Lung microvascular endothelial cell (primary cell): Measurements from ENCODE around the gene PIK3C2B. TPM values are rescaled to one million over a fixed set of nuclear protein-coding genes. Genes with fewer than 3 reads are reported as not detected.
"Not testable (repeated sequence)": the region's sequence is repeated elsewhere in the genome, so short reads cannot be mapped to it uniquely, and the experiment has no call there.

Source experiments
- DNase-seq, 2 donors: peaks; one replicate each; pipeline versions ENCODE4 v3.0.0 to v3.0.0-alpha.2; 2010; ENCODE audit warnings: low read depth in 2 of 2
- total RNA-seq: library from RNA; depleted of rRNA; stranded (reverse); fragments of >200 nt; gene quantifications from 2 replicates; pipeline ENCODE4 v1.2.1, GENCODE V29; 2014

Gene PIK3C2B
- total RNA-seq, 1 donor from 2014 or later, result 15.5 TPM

GRCh38 chr1:204507317-204508105, 12.9 kb upstream of the PIK3C2B start:
- peak; percentile 16 to 41 for DNase-seq

- DNase-seq, result peak; percentile 92 to 95
Measured at GRCh38 chr1:204506969-204507316, 12.3 kb upstream of the PIK3C2B start.

GRCh38 chr1:204506201-204506968, 11.8 kb upstream of the PIK3C2B start:
- DNase-seq, result peak; percentile 86 to 90

GRCh38 chr1:204505674-204506200, 11.1 kb upstream of the PIK3C2B start:
- peak in 1 of 2 donors; percentile 6 for DNase-seq

GRCh38 chr1:204503913-204504519, 9.4 kb upstream of the PIK3C2B start:
- no peak for DNase-seq

- peak; percentile 76 for DNase-seq
Measured at GRCh38 chr1:204503122-204503912, 8.7 kb upstream of the PIK3C2B start.

GRCh38 chr1:204502241-204502640, 7.6 kb upstream of the PIK3C2B start:
- DNase-seq, result no peak

GRCh38 chr1:204499511-204500468, 5.2 kb upstream of the PIK3C2B start:
- no peak for DNase-seq

GRCh38 chr1:204498981-204499380, 4.4 kb upstream of the PIK3C2B start:
- DNase-seq, result no peak

GRCh38 chr1:204495777-204496176, 1.2 kb upstream of the PIK3C2B start:
- DNase-seq, result no peak

GRCh38 chr1:204495078-204495753, 611 bp upstream of the PIK3C2B start:
- DNase-seq, result no peak

- peak; percentile 49 to 69 for DNase-seq
Measured at GRCh38 chr1:204493984-204494280, 673 bp downstream of the PIK3C2B start.

GRCh38 chr1:204493145-204493983, 1.2 kb downstream of the PIK3C2B start:
- DNase-seq, result peak in 1 of 2 donors; percentile 39

GRCh38 chr1:204491655-204492054, 3.0 kb downstream of the PIK3C2B start:
- DNase-seq, result no peak

GRCh38 chr1:204487256-204487615, 7.4 kb downstream of the PIK3C2B start:
- DNase-seq, result no peak

- DNase-seq, result not testable (repeated sequence)
Measured at GRCh38 chr1:204486513-204487255, 7.9 kb downstream of the PIK3C2B start.

- peak in 1 of 2 donors; percentile 41 for DNase-seq
Measured at GRCh38 chr1:204483791-204484190, 10.8 kb downstream of the PIK3C2B start.

GRCh38 chr1:204480515-204480914, 14.1 kb downstream of the PIK3C2B start:
- no peak for DNase-seq
